ENCODE data around the gene AKAP12.
"Not testable (repeated sequence)": the region's sequence is repeated elsewhere in the genome, so short reads cannot be mapped to it uniquely, and the experiment has no call there.

AKAP12 gene

GRCh38 chr6:151301547-151301946, 61.8 kb downstream of the AKAP12 start:
- H3K36me3 ChIP-seq (ENCODE audit: control insufficient read depth, insufficient read depth, low read length) = no peaks in the 10 kb centered on the region
- no peak overlapping the region for H3K4me3 ChIP-seq (ENCODE audit: insufficient read depth, low read depth, low read length, poor library complexity, severe bottlenecking)
- H3K27ac ChIP-seq (ENCODE audit: insufficient read depth, low read length, poor library complexity, severe bottlenecking) = no peak overlapping the region
- DNase-seq = no peak
- H3K4me1 ChIP-seq (ENCODE audit: control insufficient read depth, insufficient read depth, low read length, poor library complexity, severe bottlenecking) = no peaks in the 10 kb centered on the region
- H3K27me3 ChIP-seq (replicated peaks; ENCODE audit: control insufficient read depth, insufficient read depth, low read length, poor library complexity, severe bottlenecking) = no peaks in the 10 kb centered on the region
- no peaks in the 10 kb centered on the region for H3K9me3 ChIP-seq (ENCODE audit: control insufficient read depth, low read length)

GRCh38 chr6:151303231-151303630, 63.5 kb downstream of the AKAP12 start:
- Histone ChIP-seq H3K4me3 (ENCODE audit: insufficient read depth, low read depth, low read length, poor library complexity, severe bottlenecking) (no peak overlapping the region), H3K27me3 (replicated peaks; ENCODE audit: control insufficient read depth, insufficient read depth, low read length, poor library complexity, severe bottlenecking) (no peaks in the 10 kb centered on the region), H3K36me3 (ENCODE audit: control insufficient read depth, insufficient read depth, low read length) (no peaks in the 10 kb centered on the region), H3K27ac (ENCODE audit: insufficient read depth, low read length, poor library complexity, severe bottlenecking) (no peak overlapping the region), H3K9me3 (ENCODE audit: control insufficient read depth, low read length) (no peaks in the 10 kb centered on the region), H3K4me1 (ENCODE audit: control insufficient read depth, insufficient read depth, low read length, poor library complexity, severe bottlenecking) (no peaks in the 10 kb centered on the region)
- no peak for DNase-seq

- Histone ChIP-seq H3K27ac (ENCODE audit: insufficient read depth, low read length, poor library complexity, severe bottlenecking) (no peak overlapping the region), H3K36me3 (ENCODE audit: control insufficient read depth, insufficient read depth, low read length) (no peaks in the 10 kb centered on the region), H3K4me3 (ENCODE audit: insufficient read depth, low read depth, low read length, poor library complexity, severe bottlenecking) (no peak overlapping the region), H3K4me1 (ENCODE audit: control insufficient read depth, insufficient read depth, low read length, poor library complexity, severe bottlenecking) (no peaks in the 10 kb centered on the region), H3K27me3 (replicated peaks; ENCODE audit: control insufficient read depth, insufficient read depth, low read length, poor library complexity, severe bottlenecking) (no peaks in the 10 kb centered on the region), H3K9me3 (ENCODE audit: control insufficient read depth, low read length) (no peaks in the 10 kb centered on the region)
- DNase-seq = no peak
Measured at GRCh38 chr6:151306269-151306783, 66.6 kb downstream of the AKAP12 start.

- H3K36me3 ChIP-seq (ENCODE audit: control insufficient read depth, insufficient read depth, low read length) = no peaks in the 10 kb centered on the region
Measured at GRCh38 chr6:151307501-151307900, 67.7 kb downstream of the AKAP12 start.

GRCh38 chr6:151309619-151310018, 69.9 kb downstream of the AKAP12 start:
- Histone ChIP-seq H3K4me3 (ENCODE audit: insufficient read depth, low read depth, low read length, poor library complexity, severe bottlenecking) (no peak overlapping the region), H3K27ac (ENCODE audit: insufficient read depth, low read length, poor library complexity, severe bottlenecking) (no peak overlapping the region), H3K36me3 (ENCODE audit: control insufficient read depth, insufficient read depth, low read length) (no peaks in the 10 kb centered on the region), H3K27me3 (replicated peaks; ENCODE audit: control insufficient read depth, insufficient read depth, low read length, poor library complexity, severe bottlenecking) (no peaks in the 10 kb centered on the region), H3K4me1 (ENCODE audit: control insufficient read depth, insufficient read depth, low read length, poor library complexity, severe bottlenecking) (no peaks in the 10 kb centered on the region), H3K9me3 (ENCODE audit: control insufficient read depth, low read length) (no peaks in the 10 kb centered on the region)
- no peak for DNase-seq

More at GRCh38 chr6:151307501-151307900, 67.7 kb downstream of the AKAP12 start:
- H3K4me3 ChIP-seq (ENCODE audit: insufficient read depth, low read depth, low read length, poor library complexity, severe bottlenecking) = no peak overlapping the region
- no peak overlapping the region for H3K27ac ChIP-seq (ENCODE audit: insufficient read depth, low read length, poor library complexity, severe bottlenecking)
- H3K27me3 ChIP-seq (replicated peaks; ENCODE audit: control insufficient read depth, insufficient read depth, low read length, poor library complexity, severe bottlenecking) = no peaks in the 10 kb centered on the region
- H3K9me3 ChIP-seq (ENCODE audit: control insufficient read depth, low read length) = no peaks in the 10 kb centered on the region
- no peaks in the 10 kb centered on the region for H3K4me1 ChIP-seq (ENCODE audit: control insufficient read depth, insufficient read depth, low read length, poor library complexity, severe bottlenecking)
- DNase-seq = no peak

GRCh38 chr6:151310279-151310678, 70.5 kb downstream of the AKAP12 start:
- Histone ChIP-seq H3K4me3 (ENCODE audit: insufficient read depth, low read depth, low read length, poor library complexity, severe bottlenecking) (no peak overlapping the region), H3K27ac (ENCODE audit: insufficient read depth, low read length, poor library complexity, severe bottlenecking) (no peak overlapping the region), H3K27me3 (replicated peaks; ENCODE audit: control insufficient read depth, insufficient read depth, low read length, poor library complexity, severe bottlenecking) (no peaks in the 10 kb centered on the region), H3K4me1 (ENCODE audit: control insufficient read depth, insufficient read depth, low read length, poor library complexity, severe bottlenecking) (no peaks in the 10 kb centered on the region), H3K9me3 (ENCODE audit: control insufficient read depth, low read length) (no peaks in the 10 kb centered on the region), H3K36me3 (ENCODE audit: control insufficient read depth, insufficient read depth, low read length) (no peaks in the 10 kb centered on the region)
- no peak for DNase-seq

- Histone ChIP-seq H3K27me3 (replicated peaks; ENCODE audit: control insufficient read depth, insufficient read depth, low read length, poor library complexity, severe bottlenecking) (no peaks in the 10 kb centered on the region), H3K36me3 (ENCODE audit: control insufficient read depth, insufficient read depth, low read length) (no peaks in the 10 kb centered on the region), H3K9me3 (ENCODE audit: control insufficient read depth, low read length) (no peaks in the 10 kb centered on the region), H3K4me1 (ENCODE audit: control insufficient read depth, insufficient read depth, low read length, poor library complexity, severe bottlenecking) (no peaks in the 10 kb centered on the region), H3K27ac (ENCODE audit: insufficient read depth, low read length, poor library complexity, severe bottlenecking) (no peak overlapping the region), H3K4me3 (ENCODE audit: insufficient read depth, low read depth, low read length, poor library complexity, severe bottlenecking) (no peak overlapping the region)
- no peak for DNase-seq
Measured at GRCh38 chr6:151310852-151311767, 71.3 kb downstream of the AKAP12 start.

GRCh38 chr6:151313066-151313491, 73.3 kb downstream of the AKAP12 start:
- Histone ChIP-seq H3K9me3 (ENCODE audit: control insufficient read depth, low read length) (no peaks in the 10 kb centered on the region), H3K27me3 (replicated peaks; ENCODE audit: control insufficient read depth, insufficient read depth, low read length, poor library complexity, severe bottlenecking) (no peaks in the 10 kb centered on the region), H3K4me3 (ENCODE audit: insufficient read depth, low read depth, low read length, poor library complexity, severe bottlenecking) (no peak overlapping the region), H3K27ac (ENCODE audit: insufficient read depth, low read length, poor library complexity, severe bottlenecking) (no peak overlapping the region), H3K4me1 (ENCODE audit: control insufficient read depth, insufficient read depth, low read length, poor library complexity, severe bottlenecking) (no peaks in the 10 kb centered on the region), H3K36me3 (ENCODE audit: control insufficient read depth, insufficient read depth, low read length) (no peaks in the 10 kb centered on the region)
- DNase-seq = no peak

GRCh38 chr6:151315661-151316060, 75.9 kb downstream of the AKAP12 start:
- H3K9me3 ChIP-seq (ENCODE audit: control insufficient read depth, low read length); H3K36me3 ChIP-seq (ENCODE audit: control insufficient read depth, insufficient read depth, low read length); DNase-seq; H3K4me3 ChIP-seq (ENCODE audit: insufficient read depth, low read depth, low read length, poor library complexity, severe bottlenecking); H3K27me3 ChIP-seq (replicated peaks; ENCODE audit: control insufficient read depth, insufficient read depth, low read length, poor library complexity, severe bottlenecking); H3K27ac ChIP-seq (ENCODE audit: insufficient read depth, low read length, poor library complexity, severe bottlenecking); H3K4me1 ChIP-seq (ENCODE audit: control insufficient read depth, insufficient read depth, low read length, poor library complexity, severe bottlenecking): not testable (repeated sequence)

Measured in effector memory CD4-positive, alpha-beta T cell (primary cell).